Measurements from ENCODE around the gene SRGAP1. TPM values are rescaled to one million over a fixed set of nuclear protein-coding genes. Genes with fewer than 3 reads are reported as not detected.

SRGAP1 gene
- total and polyA plus RNA-seq, 2 of the 4 experiments (the other 2 are of a cell fraction), result 10.0 to 10.2 TPM

- Histone ChIP-seq H3K36me3 (ENCODE audit: control insufficient read depth, insufficient read depth, low read length) (peaks cover 7% of the 10 kb centered on the region), H3K4me1 (ENCODE audit: control insufficient read depth, insufficient read depth, low read length) (peaks cover 11% of the 10 kb centered on the region), H3K79me1 (ENCODE audit: low read depth in 1 of 2, low read length in 2 of 2) (peaks cover 33 to 71% of the 10 kb centered on the region in 2 experiments), H2BK5ac (ENCODE audit: low read depth, low read length, poor library complexity, severe bottlenecking) (peak overlapping the region; percentile 17), H3K27me3 (ENCODE audit: control insufficient read depth, insufficient read depth, low read length) (no peaks in the 10 kb centered on the region), H3K4me3 (ENCODE audit: insufficient read depth, low read depth, low read length) (no peak overlapping the region), H3K9me3 (ENCODE audit: control insufficient read depth, insufficient read depth, low read length) (no peaks in the 10 kb centered on the region), H4K91ac (ENCODE audit: insufficient read depth, low read depth, low read length) (0 out of 2 replicates have a peak overlapping the region, but pooled peaks have one; percentile 9), H3K14ac (replicated peaks; ENCODE audit: low read depth, low read length) (peak overlapping the region; percentile 34; the same call in 1 of the 2 replicates), H3K56ac (ENCODE audit: extremely low read depth, insufficient read depth, low read length) (no peak overlapping the region), H2AK9ac (replicated peaks; ENCODE audit: low read depth, low read length, poor library complexity) (no peak overlapping the region), H3K9ac (ENCODE audit: low read depth, low read length) (no peak overlapping the region), H2AFZ (replicated peaks; ENCODE audit: low read length, poor library complexity) (no peak overlapping the region), H2AK5ac (ENCODE audit: low read depth, low read length) (0 out of 2 replicates have a peak overlapping the region, but pooled peaks have one; percentile 30), H2BK120ac (ENCODE audit: low read depth, low read length) (no peak overlapping the region), H2BK15ac (ENCODE audit: low read depth, low read length) (no peak overlapping the region; the same call in 2 of the 3 replicates), H3K4me2 (ENCODE audit: low read depth, low read length) (no peak overlapping the region), H3K4ac (ENCODE audit: low read depth, low read length) (no peak overlapping the region), H4K20me1 (ENCODE audit: insufficient read depth, low read length) (peaks cover 19% of the 10 kb centered on the region; the same call in 1 of the 2 replicates), H4K5ac (ENCODE audit: low read depth, low read length) (no peak overlapping the region), H4K8ac (ENCODE audit: low read depth in 2 of 2, low read length in 2 of 2) (peak overlapping the region in 1 of 2 experiments; percentile 55; a peak in 2 of 4 replicates), H3K27ac (ENCODE audit: insufficient read depth, low read length) (no peak overlapping the region), H3K18ac (ENCODE audit: low read depth, low read length) (no peak overlapping the region), H3K23ac (ENCODE audit: low read depth, low read length) (peak overlapping the region; percentile 41; the same call in 1 of the 2 replicates), H2BK20ac (ENCODE audit: low read depth, low read length) (0 out of 2 replicates have a peak overlapping the region, but pooled peaks have one; percentile 44), H3K9me1 (ENCODE audit: insufficient read depth, low read length) (peaks cover 8% of the 10 kb centered on the region; the same call in 1 of the 2 replicates)
- ChIA-PET CTCF (no interaction called here), POLR2A (ENCODE audit: unreplicated experiment) (no interaction called here)
- intact Hi-C loops (cut with micrococcal nuclease), result no loop called here
- TF ChIP-seq CTCF (conservative IDR thresholded peaks at IDR 0.05; ENCODE audit: low read depth, low read length) (no peak), CHD1 (IDR thresholded peaks at IDR 0.05; ENCODE audit: low read depth, low read length) (no peak), ELK1 (IDR thresholded peaks at IDR 0.05; ENCODE audit: borderline replicate concordance, low read depth, low read length) (no peak), NFE2L2 (IDR thresholded peaks at IDR 0.05; ENCODE audit: low read depth, low read length) (no peak), RAD21 (IDR thresholded peaks at IDR 0.05; ENCODE audit: low read length) (no peak), CEBPB (IDR thresholded peaks at IDR 0.05; ENCODE audit: low read depth, low read length) (no peak), POLR2A (IDR thresholded peaks at IDR 0.05; ENCODE audit: low read depth, low read length) (no peak), MAFK (IDR thresholded peaks at IDR 0.05; ENCODE audit: low read depth, low read length) (no peak), RFX5 (IDR thresholded peaks at IDR 0.05; ENCODE audit: low read depth, low read length) (no peak), RCOR1 (IDR thresholded peaks at IDR 0.05; ENCODE audit: insufficient replicate concordance, low read length) (no peak), MAZ (IDR thresholded peaks at IDR 0.05; ENCODE audit: borderline replicate concordance, low read depth, low read length) (no peak), SMC3 (IDR thresholded peaks at IDR 0.05; ENCODE audit: low read depth, low read length) (no peak), USF2 (IDR thresholded peaks at IDR 0.05; ENCODE audit: low read depth, low read length) (no peak), MXI1 (IDR thresholded peaks at IDR 0.05; ENCODE audit: borderline replicate concordance, low read depth, low read length) (no peak), BHLHE40 (IDR thresholded peaks at IDR 0.05; ENCODE audit: low read depth, low read length) (no peak), FOS (IDR thresholded peaks at IDR 0.05; ENCODE audit: low read depth, low read length) (no peak)
- in situ Hi-C loops (cut with MboI; ENCODE audit: low sequenced_read_pairs), result no loop called here
- dilution Hi-C loops (cut with HindIII; ENCODE audit: low sequenced_read_pairs, unreplicated experiment), result no loop called here
- DNase-seq (no peak), ATAC-seq (ENCODE audit: low read depth) (no peak)
- WGBS, 2 experiments (ENCODE audit: extremely low coverage in 2 of 2, insufficient read length in 1 of 2), result no CpG with 5 or more reads among the region's 7 CpGs
- no TSS peak for BruUV-seq (replicated peaks)
Measured at GRCh38 chr12:63934936-63935335, 90.4 kb downstream of the SRGAP1 start.
